Omental fat pad (tissue), 4 donors: Measurements from ENCODE around the gene SRM. TPM values are rescaled to one million over a fixed set of nuclear protein-coding genes. Genes with fewer than 3 reads are reported as not detected.
"Not testable (repeated sequence)": the region's sequence is repeated elsewhere in the genome, so short reads cannot be mapped to it uniquely, and the experiment has no call there.

ENCODE experiments used
- ATAC-seq: fragments of 150-250 bp; one replicate; pipeline ENCODE4 v1.9.1; 2016; ENCODE audit warnings: mild to moderate bottlenecking, moderate library complexity; ENCODE audit not compliant: low FRiP score
- DNase-seq: peaks from one replicate; pipeline ENCODE4 v3.0.0-alpha.2; 2019; ENCODE audit warnings: low spot score
- total RNA-seq, 4 donors: library from RNA; depleted of rRNA; stranded (reverse); fragments of >200 nt; gene quantifications; one replicate each; pipeline ENCODE4 v1.1.0, GENCODE V29; 2016
- TF ChIP-seq, protein P1 (sequence below), 3 donors: fragments of 450-650 bp; IDR thresholded peaks; one replicate each; pipeline ENCODE4 v1.5.1; 2016 to 2017; ENCODE audit warnings: antibody characterized with exemption in 3 of 3, mild to moderate bottlenecking in 3 of 3, moderate library complexity in 2 of 3

SRM gene
- total RNA-seq, 4 donors from 2014 or later = 37.5 to 143 (median 53.8) TPM

GRCh38 chr1:11037019-11037739 lies 22.6 kb downstream of the SRM start:
- TF ChIP-seq, protein P1, sequence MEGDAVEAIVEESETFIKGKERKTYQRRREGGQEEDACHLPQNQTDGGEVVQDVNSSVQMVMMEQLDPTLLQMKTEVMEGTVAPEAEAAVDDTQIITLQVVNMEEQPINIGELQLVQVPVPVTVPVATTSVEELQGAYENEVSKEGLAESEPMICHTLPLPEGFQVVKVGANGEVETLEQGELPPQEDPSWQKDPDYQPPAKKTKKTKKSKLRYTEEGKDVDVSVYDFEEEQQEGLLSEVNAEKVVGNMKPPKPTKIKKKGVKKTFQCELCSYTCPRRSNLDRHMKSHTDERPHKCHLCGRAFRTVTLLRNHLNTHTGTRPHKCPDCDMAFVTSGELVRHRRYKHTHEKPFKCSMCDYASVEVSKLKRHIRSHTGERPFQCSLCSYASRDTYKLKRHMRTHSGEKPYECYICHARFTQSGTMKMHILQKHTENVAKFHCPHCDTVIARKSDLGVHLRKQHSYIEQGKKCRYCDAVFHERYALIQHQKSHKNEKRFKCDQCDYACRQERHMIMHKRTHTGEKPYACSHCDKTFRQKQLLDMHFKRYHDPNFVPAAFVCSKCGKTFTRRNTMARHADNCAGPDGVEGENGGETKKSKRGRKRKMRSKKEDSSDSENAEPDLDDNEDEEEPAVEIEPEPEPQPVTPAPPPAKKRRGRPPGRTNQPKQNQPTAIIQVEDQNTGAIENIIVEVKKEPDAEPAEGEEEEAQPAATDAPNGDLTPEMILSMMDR (IDR thresholded peaks at IDR 0.05) = peak in 1 of 3 donors; percentile 65
- ATAC-seq, DNase-seq: not testable (repeated sequence)

- ATAC-seq = no peak
- no peak for DNase-seq
- TF ChIP-seq, protein P1 (IDR thresholded peaks at IDR 0.05) = no peak
Measured at GRCh38 chr1:11031624-11032262, 28.1 kb downstream of the SRM start.

DNA sequence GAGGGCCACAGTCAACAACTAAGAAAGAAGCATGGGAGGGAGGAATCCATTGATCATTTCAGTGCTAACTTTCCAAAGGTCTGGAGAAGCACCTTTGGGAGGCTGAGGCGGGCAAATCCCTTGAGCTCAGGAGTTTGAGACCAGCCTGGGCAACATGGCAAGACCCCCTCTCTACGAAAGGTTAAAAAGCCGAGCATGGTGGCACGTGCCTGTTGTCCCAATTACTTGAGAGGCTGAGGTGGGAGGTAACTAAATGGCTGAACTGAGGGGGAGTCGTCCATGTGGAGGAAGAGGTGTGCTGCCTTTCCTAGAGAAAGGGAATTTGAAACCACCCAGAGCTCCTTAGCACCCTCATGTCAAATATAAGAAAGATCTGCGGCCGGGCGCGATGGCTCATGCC lies 29.0 kb downstream of the SRM start:
- DNase-seq (no peak), ATAC-seq (no peak)
- TF ChIP-seq, protein P1 (IDR thresholded peaks at IDR 0.05) = no peak

- no peak for ATAC-seq
- no peak for DNase-seq
- TF ChIP-seq, protein P1 (IDR thresholded peaks at IDR 0.05) = no peak
Measured at GRCh38 chr1:11028018-11028417, 31.8 kb downstream of the SRM start.

GRCh38 chr1:11027316-11027715 lies 32.5 kb downstream of the SRM start:
- DNase-seq (no peak), ATAC-seq (no peak)
- TF ChIP-seq, protein P1 (IDR thresholded peaks at IDR 0.05) = no peak

GRCh38 chr1:11026903-11027302 lies 32.9 kb downstream of the SRM start:
- ATAC-seq (no peak), DNase-seq (no peak)
- TF ChIP-seq, protein P1 (IDR thresholded peaks at IDR 0.05) = no peak

DNA sequence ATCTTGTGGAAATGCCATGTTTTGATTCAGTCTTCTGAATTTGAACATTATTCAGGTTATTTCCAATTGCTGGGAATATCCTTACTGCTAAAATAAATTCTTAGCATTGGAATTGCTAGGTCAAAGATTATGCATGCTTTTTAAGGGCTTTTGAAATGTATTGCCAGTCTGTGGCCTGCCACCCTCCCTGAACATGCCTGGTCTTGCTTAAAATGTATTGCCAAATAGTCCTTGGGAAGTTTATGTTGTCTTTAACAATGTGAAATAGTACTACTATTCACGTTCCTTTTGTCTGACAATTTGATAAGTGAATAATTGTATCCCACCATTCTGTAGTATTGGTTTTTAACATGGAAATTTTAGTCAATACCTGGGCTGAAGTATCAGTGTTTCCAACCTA lies 33.8 kb downstream of the SRM start:
- ATAC-seq (no peak), DNase-seq (no peak)
- TF ChIP-seq, protein P1 (IDR thresholded peaks at IDR 0.05) = no peak
